NCI-H1694 (cell line): ENCODE data around the gene MTERF2.

Experiments
- DNase-seq: peaks from one replicate; lab custom pipeline; 2025; lab: John Stamatoyannopoulos, UW

Gene MTERF2

DNA sequence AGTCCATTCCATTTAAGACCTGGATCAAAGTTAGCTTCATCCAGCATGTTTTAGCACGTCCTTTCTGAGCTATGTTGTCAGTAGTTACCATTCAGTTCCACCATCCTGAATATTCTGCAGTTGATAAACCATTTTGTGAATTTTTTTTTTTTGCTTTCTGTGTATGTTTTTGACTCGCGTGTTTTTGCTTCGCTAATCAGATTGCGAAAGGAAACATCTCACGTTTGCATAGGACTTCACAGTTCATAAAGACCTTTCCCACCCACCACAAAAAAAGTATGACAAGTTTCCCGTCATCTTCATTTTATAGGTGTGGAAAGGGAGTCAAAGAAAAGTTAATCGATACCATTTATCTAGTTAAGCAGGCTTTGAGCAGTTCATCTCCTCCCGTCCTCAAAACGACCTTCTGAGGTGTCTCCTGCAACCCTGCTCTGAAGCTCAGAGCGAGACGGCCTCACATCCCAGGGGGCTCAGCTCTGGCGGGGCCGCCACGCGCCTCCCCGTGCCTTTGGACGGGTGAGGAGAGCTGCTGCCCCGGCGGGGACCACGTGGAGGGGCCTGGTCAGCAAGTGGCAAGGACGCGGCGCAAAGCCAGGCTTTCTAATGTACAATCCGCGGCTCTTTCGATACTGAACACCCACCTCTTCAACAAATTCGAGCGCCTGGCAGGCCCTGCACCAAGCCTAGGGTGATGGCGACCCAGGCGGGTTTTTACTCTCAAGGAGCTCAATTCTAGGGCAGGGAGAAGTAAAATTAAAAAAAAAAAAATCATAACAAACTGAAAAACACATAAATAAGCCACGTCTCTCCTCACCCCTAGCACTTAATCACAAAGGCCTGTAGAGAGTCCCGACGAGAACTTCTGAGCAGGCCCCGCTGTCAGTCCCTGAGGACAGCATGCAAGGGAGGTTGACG is 32.2 kb downstream of the MTERF2 start:
- DNase-seq, result no peak

DNA sequence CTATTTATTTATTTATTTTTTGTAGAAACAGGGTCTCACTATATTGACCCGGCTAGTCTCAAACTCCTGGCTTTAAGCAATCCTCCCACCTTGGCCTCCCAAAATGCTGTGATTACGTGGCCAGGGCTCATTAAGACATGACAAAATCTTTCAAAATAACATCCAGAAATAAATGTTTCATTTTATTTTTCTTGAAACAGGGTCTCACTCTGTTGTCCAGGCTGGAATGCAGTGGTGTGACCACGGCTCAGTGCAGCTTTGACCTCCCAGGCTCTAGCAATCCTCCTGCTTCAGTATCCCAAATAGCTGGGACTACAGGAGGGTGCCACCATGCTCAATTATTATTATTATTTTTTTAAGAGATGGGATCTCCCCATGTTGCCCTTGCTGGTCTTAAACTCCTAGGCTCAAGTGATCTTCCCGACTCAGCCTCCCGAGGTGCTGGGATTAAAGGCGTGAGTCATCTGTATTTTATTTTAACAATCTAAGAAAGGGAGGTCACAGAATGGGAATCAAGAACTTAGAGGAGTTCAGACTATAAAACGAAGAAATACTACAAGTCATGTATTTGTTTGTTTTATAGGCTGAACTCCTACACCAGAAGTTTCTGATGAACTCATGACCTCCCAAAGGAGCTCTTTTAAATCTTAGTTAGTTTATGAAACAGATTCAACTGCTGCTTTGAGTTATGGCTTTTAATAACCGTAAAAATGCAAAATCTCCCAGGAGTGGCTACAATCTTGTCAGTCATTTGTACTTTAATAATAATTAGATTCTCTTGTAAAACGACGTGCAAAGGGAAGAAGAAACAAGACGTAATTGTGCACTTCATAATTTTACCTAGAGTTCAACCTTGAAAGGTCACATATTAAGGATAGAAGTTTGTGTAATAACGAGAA is 33.3 kb downstream of the MTERF2 start:
- no peak for DNase-seq

DNA sequence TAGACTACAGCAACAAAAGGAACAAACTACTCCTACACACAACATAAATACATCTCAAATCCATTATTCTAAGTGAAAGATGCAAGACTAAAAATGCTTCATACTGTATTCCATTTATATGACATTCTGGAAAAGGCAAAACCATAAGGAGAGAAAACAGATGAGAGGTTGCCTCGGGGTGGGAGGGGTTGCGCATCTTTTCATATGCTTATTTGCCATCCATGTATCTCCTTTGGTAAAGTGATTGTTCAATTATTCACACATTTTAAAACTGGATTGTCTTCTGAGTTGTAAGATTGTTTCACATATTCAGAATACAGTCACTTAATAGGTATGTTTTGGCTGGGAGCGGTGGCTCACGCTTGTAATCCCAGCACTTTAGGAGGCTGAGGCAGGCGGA is 36.4 kb downstream of the MTERF2 start:
- no peak for DNase-seq

DNA sequence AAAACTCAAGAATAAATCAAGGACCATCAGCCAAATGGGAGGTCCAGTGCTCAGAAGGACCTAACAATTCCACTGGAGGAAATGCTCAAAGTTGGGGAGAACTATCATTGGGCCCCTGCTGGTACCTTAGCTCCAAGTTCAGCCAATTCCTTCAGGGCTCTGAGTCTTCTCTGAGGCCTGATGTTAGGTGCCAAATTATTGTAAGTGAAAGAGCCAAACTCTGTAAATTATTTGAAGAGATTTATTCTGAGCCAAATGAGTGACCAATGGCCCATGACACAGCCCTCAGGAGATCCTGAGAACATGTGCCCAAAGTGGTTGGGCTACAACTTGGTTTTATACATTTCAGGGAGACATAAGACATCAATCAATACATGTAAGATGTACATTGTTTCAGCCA is 39.5 kb downstream of the MTERF2 start:
- no peak for DNase-seq

DNA sequence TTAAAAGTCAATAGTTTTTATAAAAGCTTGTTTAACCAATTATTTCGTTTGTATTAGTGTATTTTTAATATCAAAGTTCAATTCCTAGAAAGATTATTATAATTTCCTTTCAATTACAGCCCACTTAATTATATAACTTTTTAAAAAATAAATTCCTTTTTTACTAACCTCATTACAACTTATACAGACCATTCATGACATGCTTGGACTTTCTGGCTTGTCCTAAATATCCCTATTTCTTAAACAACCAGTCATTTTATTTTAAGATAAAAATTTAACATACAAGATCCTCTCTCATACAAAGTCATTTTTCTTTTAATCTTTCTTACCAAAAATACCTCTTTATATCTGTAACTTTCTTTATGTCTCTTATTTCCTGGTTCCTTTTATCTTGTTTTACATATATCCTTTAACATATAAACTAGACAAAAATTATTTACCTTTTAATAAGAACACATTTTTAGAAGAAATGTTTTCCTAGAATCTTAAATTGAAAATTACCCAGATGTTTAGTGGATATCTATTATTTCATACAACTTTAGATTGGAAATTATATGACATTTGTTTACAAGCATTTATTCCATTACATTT is 41.6 kb downstream of the MTERF2 start:
- no peak for DNase-seq

DNA sequence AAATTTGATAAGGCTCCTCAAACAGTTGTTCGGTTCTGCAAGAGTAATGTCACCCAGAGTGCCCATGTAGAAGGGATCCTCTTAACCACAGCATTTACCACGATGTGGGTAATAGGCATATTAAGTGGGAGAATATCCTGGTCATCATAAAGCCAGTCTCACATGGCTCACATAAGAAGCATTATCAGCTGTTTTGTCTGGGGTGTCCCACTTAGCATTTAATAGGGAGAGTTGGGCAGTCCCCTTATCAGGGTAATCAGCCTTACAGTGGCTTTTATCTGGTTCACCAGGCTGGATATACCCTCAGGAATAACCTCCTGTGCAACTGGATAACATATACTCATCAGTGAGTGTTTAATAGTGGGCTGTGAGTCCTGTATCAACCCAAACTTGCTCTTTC is 44.2 kb downstream of the MTERF2 start:
- DNase-seq, result no peak

DNA sequence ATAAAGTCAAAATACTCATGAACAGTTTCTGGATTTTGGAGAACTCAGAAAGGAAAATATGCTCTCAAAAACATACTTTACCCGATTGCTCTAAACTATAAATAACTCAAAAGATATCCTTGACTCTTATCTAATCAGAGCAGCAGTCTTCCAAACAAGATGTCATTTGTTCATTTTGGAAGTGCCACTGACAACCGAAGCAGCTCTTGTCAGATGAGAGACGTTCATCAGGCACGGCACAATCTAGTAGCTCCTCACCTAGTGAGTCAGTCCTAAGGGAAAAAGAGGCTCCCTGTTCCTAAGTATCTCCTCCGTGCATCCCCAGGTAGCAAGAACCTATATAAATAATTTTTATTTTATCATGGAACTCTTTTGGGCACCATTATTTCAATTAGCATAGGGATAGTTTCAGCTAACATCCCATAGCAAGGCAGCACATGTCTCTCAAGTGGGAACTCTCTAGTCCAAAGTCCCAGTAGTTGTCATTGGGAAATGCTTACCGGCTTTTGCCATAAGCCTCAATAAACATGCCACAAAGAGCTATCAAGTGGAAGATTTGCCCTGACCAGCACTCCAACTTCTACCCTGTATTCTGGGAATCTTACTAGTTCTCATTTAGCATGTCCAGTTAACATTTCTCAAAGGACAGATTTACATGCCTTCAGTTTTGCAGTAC is 45.3 kb downstream of the MTERF2 start:
- DNase-seq, result no peak

DNA sequence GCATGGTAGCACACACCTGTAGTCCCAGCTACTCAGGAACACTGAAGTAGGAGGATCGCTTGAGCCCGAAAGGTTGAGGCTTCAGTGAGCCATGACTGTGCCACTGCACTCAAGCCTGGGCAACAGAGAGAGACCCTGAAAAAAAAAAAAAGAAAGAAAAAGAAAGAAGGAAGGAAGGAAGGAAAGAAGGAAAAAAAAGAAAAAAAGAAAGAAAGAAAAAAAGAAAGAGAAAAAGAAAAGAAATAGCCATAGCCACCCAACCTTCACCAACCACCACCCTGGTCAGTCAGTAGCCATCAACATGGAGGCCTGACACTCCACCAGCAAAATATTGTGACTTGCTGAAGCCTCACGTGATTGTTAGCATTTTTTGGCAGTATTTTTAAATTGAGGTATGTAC is 52.7 kb downstream of the MTERF2 start:
- DNase-seq, result no peak
